NCI-H774 (cell line): ENCODE data around the gene MTCH2.
"Not testable (repeated sequence)": the region's sequence is repeated elsewhere in the genome, so short reads cannot be mapped to it uniquely, and the experiment has no call there.

Source experiments
- DNase-seq: peaks from one replicate; lab custom pipeline; 2025; lab: John Stamatoyannopoulos, UW

MTCH2 gene

DNA sequence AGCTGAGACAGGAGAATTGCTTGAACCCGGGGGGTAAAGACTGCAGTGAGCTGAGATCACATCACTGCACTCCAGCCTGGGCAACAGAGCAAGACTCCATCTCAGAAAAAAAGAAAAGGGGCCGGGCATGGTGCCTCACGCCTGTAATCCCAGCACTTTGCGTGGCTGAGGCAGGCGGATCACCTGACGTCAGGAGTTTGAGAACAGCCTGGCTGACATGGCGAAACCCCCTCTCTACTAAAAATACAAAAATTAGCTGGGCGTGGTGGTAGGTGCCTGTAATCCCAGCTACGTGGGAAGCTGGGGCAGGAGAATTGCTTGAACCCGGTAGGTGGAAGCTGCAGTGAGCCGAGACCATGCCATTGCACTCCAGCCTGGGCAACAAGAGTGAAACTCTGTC lies 6.0 kb downstream of the MTCH2 start:
- DNase-seq = not testable (repeated sequence)

DNA sequence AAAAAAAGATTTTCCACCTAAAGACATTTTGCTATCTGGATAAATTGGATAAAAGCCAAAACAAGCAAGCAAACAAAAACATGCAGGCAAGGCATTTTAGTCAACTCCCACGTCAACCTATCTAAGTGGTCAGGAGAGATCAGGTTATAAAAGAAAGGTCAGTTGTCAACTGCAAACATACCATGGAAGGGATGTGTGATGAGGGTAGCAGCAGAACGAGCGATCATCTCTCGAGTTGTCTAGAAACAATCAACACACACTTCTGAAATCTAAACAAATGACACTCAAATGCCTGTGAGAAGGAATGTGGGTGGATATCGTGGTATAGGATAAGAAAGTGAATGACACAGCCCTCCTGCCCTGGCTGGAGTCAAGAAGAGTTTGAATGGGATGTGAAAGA lies 10.9 kb downstream of the MTCH2 start:
- no peak for DNase-seq

DNA sequence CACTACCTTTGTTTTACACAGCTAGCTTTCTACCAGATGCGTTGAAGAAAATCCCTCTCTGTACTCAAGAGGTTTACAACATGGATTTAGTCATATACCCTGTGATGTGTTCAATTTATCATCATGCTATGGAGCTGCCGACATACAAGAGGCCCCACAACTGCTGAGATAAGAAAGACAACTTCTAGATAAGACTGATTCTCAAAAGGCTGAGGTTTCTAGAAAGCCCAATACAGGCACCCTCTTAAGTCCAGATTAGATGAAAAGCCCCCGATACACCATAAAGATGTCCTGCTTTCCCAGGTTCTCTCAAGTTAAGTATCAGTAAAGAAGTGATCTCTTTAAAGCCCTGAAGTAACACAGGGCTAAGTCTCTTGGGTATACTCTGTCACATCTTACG lies 14.3 kb downstream of the MTCH2 start:
- no peak for DNase-seq

DNA sequence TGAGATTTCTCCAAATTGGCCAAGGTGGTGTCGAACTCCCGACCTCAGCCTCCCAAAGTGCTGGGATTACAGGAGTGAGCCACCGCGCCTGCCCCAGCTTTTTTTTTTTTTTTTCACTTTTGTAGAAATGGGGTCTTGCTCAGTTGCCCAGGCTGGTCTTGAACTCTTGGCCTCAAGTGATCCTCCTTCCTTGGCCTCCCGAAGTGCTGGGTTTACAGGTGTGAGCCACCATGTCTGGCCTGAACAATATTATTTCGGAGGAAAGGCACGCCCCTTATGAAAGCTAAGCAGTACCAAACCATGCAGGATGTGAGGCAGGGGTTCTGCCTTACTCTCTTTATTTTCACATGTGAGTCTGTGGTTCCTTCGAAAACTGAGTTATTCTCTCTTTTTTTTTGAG lies 16.1 kb downstream of the MTCH2 start:
- no peak for DNase-seq

DNA sequence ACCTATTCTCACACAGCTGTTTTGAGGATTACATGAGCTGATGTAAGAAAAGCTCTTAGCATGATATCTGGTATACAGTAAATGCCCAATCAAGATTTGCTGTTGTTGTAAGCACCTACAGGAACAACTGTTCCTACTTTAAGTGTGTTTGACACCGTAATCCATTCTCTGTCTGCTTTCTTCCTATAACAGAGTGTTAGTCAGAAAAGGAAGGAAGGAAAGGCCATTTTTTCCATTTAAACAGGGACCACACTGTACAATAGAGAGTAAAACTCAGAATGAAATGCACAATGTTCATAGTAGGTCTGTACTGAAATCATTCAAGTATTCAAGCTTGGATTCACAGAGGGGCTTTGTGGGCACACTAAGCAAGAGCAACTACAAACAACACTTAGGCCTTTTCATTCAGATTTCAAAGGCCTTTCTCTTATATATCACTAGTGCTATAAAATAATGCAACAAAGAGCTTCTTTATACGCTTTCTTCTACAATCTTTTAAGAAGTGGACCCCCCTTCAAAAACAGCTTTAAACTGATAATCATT lies 21.5 kb downstream of the MTCH2 start:
- no peak for DNase-seq

DNA sequence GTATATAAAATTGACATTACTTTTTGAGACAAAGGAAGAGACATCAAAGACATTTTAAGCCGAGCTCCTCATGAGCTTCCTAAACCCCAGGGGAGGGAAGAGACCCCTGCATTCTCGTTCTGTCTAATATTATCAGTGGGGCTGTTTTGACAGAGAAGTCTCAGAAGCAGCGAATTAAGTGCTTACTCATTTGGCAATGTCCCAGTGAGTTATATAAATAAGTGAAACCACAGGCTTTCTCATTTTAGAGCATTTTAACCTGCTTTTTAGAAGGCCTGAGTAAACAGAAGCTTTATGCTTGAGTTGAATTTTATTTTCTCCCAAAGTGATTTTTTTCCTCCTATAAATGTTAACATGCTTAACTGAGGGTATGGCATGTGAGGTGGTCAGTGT lies 24.9 kb downstream of the MTCH2 start:
- DNase-seq = no peak

DNA sequence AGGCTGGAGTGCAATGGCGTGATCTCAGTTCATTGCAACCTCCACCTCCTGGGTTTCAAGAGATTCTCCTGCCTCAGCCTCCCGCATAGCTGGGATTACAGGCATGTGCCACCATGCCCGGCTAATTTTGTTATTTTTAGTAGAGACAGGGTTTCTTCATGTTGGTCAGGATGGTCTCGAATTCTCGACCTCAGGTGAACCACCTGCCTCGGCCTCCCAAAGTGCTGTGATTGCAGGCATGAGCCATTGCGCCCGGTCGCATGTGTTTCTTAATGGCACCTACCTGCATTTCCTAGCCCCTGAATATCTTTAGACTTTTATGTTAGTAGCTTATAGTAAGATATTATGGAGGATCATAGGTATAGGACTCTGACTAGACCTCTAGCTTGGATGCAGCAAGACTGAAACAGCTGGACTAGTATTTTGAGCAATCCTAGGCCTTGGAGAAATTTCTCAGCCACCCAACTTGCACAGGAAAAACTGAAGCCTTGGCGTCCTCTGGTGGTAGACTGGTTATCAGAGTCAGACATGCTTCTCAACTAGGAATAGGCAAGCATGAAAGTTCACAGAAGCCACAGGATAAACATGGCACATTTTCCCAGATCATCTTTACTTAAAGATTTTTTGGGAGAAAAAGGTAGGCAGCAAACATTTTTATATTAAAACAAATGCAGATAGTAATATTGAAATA lies 25.5 kb downstream of the MTCH2 start:
- peak; percentile 1 for DNase-seq

DNA sequence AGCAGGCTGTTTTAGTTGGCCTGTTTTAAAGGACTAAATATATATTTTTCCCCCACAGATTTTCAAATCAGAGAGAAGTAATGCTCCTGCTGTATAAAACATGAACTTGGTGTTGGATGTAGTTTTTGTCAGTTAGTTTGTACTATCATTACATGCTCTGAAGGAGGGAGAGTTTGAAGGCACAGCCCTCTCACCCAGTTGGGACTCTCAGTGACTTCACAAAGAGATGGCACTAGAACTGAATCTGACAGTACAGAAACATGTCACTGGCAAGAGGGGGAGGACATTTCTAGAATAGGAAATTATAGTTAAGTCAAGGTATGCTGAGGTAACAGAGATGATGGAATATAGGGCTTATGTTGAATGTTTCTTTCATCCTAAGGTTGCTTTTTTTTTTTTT lies 27.1 kb downstream of the MTCH2 start:
- no peak for DNase-seq

DNA sequence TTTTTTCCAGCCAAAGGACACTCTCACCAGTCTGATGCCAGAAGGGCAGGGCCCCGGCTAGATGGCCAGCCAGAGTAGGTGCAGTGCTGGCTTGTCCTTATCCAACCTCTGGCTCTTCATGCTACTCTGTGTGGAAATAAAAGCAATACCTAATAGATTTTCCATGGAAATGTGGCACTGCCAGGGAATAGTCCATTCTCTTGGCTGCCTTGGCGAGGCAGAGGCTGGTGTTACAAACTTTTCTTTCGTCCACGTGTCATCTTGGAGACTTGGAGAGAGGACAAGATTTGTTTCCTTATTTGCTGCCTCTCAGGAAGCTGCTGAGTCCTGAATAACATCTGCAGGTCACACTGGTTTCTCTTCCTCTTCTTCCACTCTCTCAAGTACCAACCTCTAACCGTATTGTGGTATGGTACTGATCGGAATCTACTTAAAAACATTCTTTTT lies 31.0 kb downstream of the MTCH2 start:
- DNase-seq = no peak

DNA sequence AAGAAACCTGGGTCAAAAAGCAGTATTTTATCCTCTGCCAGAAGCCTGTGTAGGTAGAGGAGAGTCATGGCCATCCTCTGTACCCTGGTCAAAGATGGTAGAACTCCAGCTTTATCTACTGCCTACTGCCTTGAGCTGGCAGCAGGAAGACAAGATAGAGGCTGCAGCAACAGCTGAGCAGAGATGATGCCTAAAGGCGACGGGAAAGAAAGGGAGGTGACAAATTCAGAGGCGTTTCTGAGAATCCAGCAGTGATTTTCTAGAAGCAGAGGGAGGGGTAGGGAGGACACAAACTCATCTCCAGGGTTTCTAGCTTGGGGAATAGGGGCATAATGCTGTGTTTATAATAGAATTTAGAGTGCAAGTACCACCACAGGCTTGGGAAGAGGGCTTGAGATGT lies 32.7 kb downstream of the MTCH2 start:
- no peak for DNase-seq

DNA sequence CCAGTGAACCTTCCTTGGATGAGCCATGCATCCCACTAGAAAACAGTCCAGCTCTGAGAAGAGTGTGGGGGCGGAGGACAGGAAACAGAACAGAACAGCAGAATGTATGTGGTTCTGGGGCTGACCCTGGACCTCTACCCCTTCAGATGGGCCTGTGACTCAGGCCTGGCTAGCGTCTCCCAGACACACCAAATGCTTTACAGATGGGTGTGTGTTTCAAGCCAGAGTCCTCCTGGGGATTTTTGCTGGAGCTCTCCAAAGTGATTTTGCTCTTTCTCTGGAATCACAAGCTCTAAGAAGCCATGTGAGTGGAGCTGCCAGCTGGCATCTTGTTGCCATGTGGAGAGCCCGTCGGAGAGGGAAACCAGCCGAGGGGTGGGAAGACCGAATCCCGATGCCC lies 35.0 kb downstream of the MTCH2 start:
- no peak for DNase-seq

DNA sequence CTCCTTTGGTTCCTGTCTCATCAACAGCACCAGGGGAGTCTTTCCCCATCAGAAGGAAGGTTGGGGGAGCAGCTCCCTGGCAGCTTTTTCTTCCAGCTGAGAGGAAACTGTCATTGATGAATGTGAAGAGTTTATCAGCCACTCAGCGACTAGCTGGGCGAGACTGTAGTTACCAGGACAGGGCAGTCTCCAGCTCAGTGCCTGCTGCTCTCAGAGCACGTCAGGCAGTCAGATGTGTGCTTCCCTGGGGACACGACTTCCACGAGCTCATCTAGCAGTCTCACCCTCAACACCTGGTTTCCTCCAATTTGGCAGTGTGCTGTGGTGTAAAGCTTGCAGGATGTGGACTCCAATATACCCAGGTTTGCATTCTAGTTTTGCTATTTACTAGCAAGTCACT lies 35.6 kb downstream of the MTCH2 start:
- DNase-seq = no peak

DNA sequence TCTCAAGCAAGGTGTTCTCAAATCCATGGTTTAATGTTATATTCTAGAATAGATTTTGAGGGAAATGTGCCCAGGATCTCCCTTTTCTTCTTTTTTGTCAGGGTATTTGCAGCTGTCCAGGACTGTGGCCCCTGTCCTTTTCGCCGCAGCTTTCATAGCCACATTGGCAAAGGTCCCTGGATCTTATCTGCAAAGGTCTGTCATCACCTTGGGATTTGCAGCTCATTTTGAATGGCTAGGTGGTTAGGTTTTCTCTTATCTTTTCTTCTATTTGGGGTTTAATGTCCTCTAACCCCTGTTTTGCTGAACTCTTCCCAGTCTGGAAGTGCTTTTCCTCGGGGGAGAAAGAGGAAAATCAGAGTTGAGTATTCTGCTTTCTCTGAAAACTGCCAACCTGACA lies 36.4 kb downstream of the MTCH2 start:
- no peak for DNase-seq

DNA sequence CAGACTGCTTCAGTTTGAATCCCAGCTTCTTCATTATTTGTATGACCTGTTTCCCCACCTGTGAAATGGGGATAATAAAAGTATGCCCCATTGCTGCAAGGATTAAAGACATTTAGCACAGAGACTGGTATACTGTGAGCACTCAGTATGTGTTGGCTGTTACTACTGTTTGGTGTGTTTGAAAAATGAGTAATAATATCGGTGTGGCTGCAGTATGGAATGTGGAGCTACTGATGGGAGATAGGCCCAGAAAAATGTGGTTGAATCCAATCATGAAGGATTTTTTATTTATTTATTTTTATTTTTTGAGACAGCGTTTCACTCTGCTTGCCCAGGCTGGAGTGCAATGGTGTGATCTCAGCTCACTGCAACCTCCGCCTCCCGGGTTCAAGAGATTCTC lies 39.1 kb downstream of the MTCH2 start:
- no peak for DNase-seq

DNA sequence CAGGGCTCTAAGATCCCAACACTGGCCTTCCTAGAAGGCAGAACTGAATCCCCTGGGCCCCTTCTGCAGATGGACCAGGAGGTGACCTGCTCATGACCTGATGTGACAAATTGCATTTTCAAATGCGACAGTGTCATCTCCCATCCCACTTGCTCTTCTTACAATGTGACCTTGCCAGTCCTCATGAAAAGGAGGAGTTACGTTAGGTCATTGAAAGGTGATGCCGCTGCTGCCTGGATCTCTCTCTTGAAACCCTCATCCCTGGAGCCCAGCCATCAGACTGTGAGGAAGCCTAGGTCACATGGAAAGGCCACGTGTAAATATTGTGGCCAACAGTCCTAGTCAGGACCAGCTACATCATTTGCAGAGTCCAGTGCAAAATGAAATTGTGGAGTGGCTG lies 42.5 kb downstream of the MTCH2 start:
- DNase-seq = no peak

DNA sequence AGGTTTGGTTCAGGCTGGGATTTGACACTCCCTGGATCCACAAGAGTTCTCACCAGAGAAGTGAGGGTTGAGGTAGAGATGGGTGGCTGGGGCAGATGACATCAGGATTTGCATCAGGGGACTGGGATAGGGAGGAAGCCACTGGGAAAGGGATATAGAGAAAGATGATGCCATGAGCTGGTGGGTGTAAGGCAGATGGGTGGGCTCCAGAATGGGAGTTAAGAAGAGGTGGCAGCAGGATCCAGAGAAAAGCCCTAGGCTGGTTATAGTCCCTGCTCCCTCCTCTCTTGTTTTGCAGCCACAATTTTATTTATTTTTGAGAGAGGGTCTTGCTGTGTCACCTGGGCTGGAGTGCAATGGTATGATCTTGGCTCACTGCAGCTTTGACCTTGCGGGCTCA lies 46.4 kb downstream of the MTCH2 start:
- no peak for DNase-seq

DNA sequence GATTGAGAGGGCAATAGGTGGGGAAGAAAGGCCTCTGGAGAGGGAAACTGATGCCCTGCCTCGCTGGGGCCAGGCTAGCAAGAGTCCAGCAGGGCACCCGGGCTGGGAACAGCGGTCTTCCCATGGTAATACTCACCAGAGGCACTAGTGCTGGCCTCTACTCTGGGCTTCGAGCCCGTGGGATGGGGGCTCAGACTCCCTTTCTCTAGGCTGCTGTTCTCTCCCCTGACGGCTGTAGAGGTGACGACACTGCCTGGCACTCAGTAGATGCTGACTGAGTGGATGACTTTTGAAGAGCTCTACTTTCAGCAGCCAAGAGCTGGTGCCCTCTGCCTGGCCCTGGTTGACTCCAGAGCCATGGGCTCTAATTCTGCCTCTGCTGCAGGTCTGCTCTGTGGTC lies 47.3 kb downstream of the MTCH2 start:
- DNase-seq = no peak

DNA sequence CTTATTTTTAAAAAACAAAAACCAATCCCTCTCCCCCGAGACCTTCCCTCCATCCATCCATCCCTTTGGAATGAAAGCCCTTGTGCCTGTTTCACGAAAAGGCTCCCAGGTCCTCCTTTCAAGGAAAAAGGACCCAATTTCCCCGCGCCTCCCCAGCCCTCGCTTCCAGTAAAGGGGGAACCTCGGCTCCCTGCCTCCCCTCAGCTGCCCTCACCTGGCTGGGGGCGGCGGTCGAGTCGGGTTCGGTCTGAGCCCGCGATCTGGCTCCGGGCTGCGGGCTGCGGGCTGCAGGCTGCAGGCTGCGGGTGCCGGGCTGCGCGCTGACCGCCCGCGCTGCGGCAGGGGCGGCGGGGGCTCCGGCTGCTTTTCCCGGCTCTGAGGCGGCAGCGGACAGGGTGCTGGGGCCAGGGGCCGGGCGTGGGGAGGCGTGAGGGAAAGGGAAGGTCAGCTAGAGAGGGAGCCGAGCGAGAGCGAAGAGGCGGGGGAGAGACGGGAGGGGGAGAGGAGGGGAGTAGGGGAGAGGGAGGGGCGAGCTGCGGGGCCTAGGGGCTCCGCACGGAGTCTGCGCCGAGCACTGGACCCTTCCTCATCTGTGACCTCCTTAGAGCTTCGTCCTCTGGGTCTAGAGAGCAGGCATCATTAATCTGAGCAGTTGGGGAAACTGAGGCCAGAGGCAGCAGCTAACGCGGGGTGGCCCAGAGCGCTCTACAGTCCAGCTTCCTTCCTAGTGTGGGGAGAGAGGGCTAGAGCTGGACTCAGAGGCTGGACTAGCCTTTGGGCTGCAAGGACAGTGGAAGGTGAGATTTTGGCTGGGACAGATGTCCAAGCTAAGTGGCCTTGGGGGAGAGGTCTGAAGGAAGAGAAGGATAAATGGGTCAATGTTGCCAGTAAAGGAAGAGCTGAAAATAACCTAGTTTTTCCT lies 48.2 kb downstream of the MTCH2 start, which contains the start of gene C1QTNF4:
Gene C1QTNF4 (minus strand): TSS at position 478 of the 922 bp plus-strand sequence. CDS start 3,601 bp downstream, outside the sequence.
- DNase-seq = no peak

DNA sequence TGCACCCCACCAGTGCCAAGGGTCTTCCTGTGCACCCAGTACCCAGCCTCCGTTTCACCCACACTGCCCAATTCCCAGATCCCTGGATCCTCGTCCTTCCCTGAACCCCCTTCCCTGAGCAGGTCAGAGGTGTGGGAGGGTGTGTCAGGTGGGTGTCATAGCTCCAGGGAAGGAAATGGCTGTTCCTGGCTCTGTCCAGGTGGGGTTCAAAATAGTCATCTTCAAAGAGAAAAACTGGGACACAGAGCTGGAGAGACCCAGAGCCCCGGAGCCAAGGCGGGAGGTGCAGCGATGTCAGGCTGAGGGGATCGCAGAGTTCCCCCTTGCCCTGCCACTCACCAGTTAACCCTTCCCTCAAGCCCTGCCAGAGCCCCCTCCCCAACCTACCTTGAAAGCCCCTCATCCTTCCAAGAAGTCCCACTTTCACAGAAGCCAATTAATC lies 48.8 kb downstream of the MTCH2 start:
- DNase-seq = no peak

DNA sequence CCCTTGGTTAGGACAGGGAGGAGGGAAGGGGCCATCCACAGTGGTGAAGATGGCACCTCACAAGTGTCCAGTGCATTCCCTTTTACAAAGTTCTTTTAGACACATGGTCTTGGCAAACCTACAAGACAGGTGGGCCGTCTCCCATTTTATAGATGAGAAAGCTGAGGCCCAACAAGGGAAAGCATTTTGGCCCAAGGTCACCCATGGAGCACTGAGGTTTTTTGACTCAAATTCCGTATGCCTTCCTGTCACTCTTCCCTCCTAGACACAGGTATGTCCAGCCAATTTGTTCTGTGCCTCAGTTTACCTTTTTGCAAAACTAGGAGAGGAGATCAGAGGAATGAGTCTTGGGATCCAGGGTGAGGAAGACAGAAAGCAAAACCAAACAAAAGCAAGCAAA lies 49.4 kb downstream of the MTCH2 start:
- no peak for DNase-seq

DNA sequence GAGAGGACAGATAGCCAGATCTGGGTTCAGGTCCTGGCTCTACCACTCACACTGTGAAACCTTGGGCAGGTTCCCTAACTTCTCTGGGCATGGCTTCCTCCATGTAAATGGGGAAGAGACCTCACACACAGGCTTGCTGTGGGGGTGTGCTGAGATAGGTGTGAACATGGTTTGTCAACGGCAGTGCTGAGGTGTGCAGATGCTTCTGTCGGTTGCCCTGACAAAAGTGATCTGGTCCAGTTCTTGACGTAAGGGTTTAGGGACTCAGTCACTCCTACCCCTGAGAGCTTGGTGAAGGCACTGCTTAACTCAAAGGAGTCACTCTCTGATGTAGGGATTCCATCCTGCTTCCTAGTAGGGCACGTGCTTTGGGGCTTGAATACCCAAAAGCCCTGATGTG lies 50.1 kb downstream of the MTCH2 start:
- no peak for DNase-seq

DNA sequence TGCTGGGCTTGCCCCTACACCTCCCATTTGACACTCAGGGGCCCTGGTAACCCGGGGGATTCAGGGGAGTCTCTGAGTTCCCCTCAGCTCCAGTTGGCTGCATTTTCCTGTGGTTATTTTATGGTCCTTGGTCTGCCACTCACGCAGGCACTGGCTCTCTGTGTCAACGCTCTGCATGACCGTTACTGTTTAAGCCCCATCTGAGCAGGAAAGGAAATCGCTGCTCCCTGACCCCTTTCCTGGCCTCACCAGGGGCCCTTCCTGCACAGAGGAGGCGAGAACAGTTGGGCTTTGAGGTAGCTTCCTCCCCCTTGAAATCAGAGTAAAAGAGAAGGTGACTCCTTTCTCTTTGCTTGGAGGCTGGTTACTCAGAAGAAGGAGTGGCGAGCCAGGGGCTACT lies 50.6 kb downstream of the MTCH2 start:
- no peak for DNase-seq
